Hematopoietic multipotent progenitor cell treated with erythropoietin and hydrocortisone succinate and interleukin-3 and kit ligand, for 17 days (in vitro differentiated cells): ENCODE results near the gene SEL1L3.

Source experiments
- DNase-seq: peaks from one replicate; pipeline ENCODE4 v3.0.0-alpha.2; 2015; ENCODE audit warnings: low spot score

The SEL1L3 gene

GRCh38 chr4:25847329-25847728 is 15.5 kb downstream of the SEL1L3 start:
- DNase-seq, result no peak

DNA sequence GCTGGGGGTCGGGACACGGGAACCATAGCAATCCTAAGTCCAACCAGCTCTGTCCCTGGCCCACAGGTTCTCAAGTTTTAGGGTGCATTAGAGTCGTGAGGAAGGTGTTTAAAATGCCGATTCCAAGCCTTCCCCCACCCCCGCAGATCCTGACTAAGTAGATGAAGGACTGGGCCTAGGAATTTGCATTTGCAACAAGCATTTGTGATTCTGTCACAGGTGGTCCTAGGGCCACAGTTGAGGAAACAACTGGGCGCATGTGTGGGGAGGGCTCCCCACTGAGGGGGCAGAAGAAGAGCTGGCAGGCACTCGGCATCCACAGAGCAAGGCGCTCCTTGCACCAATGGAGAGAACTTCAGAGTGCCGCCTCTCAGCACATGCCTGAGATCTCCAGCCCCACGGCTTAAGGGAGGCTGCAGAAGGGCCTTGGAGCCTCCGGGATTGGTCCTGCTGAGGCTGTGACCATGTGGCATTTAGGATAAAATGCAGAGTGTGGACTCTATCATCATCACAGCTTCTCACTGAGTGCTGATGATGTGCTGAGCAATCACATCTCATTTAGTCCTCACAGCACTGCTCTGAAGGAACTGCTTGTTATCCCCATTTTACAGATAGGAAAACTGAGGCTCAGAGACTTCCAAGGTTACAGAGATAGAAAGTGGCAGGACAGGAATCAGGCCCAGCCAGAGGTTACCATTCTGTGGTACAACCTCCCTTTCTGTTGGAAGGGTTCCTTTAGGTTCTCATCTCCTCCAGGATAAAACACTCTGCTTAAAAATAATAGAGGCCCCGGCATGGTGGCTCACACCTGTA is 16.7 kb downstream of the SEL1L3 start:
- no peak for DNase-seq

DNA sequence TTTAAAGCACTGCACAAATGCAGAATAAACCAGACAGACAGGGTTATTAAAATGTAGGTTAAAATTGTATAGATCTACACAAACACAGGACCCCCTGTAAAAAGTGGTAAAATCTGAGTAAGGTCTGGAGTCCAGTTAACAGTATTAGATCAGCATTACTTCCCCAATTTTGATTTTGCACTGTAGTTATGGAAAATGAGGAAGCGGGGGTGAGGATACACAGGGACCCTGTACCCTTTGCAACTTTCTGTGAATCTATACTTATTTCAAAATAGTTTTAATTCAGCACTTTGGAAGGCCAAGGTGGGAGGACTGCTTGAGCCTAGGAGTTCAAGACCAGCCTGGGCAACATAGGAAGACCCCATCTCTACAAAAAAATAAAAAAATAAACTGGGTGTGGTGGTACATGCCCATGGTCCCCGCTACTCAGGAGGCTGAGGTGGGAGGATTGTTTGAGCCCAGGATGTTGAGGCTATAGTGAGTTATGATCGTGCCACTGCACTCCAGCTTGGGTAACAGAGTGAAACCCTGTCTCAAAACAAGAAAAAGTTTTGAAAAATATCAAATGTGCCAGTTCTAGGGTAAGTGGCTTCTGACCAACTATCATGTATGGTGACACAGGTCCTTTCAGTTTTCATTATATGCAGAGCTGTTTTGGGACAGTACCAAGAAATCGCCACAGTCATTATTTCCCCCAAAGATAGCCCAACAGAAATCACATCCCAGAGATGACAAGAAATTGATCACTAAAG is 17.7 kb downstream of the SEL1L3 start:
- no peak for DNase-seq

GRCh38 chr4:25843340-25844097 is 19.3 kb downstream of the SEL1L3 start:
- DNase-seq, result no peak

GRCh38 chr4:25842229-25842845 is 20.5 kb downstream of the SEL1L3 start:
- no peak for DNase-seq

GRCh38 chr4:25839687-25840086 is 23.1 kb downstream of the SEL1L3 start:
- no peak for DNase-seq

GRCh38 chr4:25839233-25839632 is 23.6 kb downstream of the SEL1L3 start:
- DNase-seq, result no peak

DNA sequence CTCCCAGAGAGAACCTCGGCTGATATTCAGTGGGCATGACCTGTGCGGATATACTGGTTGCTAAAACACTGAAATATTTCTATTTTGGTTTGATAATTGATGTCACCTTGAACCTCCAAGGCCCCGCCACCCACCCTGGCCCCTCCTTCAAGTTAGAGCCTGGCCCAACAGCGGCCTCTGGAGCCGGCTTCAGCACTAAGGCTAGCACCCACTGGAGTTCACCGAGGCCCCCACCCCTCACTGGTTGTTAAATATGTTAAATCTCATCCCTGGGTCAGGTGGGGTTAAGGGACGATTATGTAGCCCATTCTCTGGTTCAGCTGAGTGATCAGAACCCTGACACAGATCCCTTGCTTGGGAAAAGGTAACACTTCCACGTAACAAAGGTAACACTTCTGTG is 24.3 kb downstream of the SEL1L3 start:
- no peak for DNase-seq

DNA sequence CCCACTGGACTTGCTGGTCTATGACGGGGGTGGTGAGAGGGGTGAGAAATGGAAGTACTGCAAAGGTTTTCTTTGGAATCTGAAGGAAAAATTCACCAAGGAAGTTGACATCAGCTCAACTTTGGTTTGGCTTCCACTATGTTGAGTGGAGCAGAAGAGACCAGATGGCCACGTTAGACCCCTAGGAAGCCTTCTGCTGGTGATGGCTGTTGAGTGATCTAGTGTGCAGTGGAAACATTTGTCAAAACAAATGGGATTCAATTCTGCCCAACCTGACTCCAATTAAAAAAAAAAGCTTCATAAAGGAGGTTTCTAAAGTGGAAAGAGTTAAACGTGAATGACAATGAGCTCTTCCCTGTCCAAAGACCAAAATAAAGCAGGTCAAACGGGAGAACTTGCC is 25.7 kb downstream of the SEL1L3 start:
- no peak for DNase-seq

DNA sequence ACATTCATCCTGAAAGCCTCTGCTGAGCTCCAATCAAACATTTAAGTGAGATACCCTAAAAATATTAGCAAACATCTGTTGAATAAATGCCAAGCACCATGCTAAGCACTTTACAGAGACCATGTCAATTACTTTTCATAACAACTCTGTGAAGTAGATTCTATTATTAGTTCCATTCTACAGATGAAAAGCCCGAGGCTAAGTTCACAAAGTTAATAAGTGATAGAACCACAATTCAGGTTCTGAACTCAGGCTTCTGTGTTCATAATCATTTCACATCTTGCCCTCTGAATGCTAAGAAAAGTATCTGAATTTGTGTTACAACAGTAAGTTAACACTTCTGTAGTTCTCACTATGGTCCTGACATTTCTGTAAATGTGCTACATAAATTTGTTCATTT is 27.4 kb downstream of the SEL1L3 start:
- no peak for DNase-seq

DNA sequence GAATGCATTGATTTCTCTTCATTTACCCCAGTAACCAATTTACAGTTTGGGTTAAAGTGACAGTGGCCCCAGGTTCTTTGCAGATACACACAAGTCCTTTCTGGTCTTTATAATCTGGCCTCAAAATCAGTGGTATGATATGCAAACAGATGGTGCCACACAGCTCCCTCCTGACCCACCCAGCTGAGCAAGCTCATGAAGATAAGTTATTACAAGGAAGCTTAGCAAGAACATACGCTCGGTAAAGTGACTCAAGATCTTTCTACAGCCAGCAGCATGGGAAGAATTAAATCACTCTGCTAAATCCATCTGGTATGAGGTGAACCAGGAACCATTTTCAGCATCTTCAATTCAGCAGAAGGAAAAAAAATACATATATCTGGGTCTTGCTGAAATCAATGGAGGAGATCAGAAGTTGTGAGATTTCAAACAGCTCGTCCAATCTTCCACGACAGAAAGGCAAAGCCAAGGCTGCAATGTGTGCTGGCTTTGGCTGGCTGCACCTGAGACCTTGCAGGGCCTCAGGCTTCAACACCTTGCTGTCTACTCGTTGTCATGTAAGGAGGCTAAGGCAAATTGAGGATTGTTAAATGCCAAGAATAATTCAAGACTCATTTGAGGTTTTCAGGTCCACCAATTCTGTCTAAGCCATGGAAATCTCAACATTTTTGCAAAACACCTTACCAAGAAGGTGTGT is 28.2 kb downstream of the SEL1L3 start:
- DNase-seq, result no peak

GRCh38 chr4:25830548-25830947 is 32.2 kb downstream of the SEL1L3 start:
- no peak for DNase-seq

GRCh38 chr4:25827897-25828296 is 34.9 kb downstream of the SEL1L3 start:
- DNase-seq, result no peak

GRCh38 chr4:25827373-25827772 is 35.4 kb downstream of the SEL1L3 start:
- no peak for DNase-seq

GRCh38 chr4:25826074-25826752 is 36.6 kb downstream of the SEL1L3 start:
- DNase-seq, result no peak

DNA sequence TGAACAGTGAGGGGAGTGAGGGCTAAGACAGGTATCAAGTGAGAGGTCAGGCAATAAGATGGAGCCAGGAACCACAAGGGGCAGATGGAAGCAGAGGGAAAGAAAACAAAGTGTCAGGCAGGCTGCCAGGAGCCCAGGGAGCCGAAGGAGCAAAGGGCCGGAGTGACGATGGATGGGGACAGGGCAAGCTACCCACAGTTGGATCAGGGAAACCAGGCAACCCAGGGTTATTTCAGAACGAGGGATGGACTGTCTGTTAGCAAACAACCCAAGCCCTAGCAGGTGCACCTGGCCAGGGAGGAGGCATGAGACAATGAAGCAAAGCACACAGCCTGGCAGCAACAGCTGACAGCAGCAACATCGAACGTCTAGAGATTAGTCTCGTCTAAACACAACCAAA is 39.2 kb downstream of the SEL1L3 start:
- no peak for DNase-seq

GRCh38 chr4:25821899-25822298 is 40.9 kb downstream of the SEL1L3 start:
- no peak for DNase-seq

DNA sequence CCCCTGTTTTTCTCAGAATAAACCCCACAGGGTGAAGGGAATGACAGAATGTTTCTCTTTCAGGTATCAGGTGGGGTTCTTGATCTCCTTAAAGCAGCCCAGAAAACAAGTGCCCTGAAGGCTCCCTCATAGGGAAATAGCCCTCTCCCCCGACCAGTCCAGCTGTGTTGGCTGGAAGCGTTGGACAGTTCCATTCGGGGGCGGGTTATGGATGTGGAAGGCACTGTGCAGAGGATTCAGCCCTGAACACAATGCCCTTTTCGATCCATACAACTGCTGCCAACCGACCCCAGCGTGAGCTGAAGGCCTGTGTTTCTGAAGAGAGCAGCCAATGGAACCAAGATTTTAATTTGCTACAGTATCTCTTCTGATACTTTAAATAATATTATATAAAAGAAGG is 41.5 kb downstream of the SEL1L3 start:
- DNase-seq, result no peak

GRCh38 chr4:25818876-25819275 is 43.9 kb downstream of the SEL1L3 start:
- DNase-seq, result no peak

GRCh38 chr4:25818371-25818871 is 44.4 kb downstream of the SEL1L3 start:
- no peak for DNase-seq
